A549 (cell line): ENCODE data around the gene GMDS. TPM values are rescaled to one million over a fixed set of nuclear protein-coding genes. Genes with fewer than 3 reads are reported as not detected.

Experiments used
- ATAC-seq, 2 experiments: fragments of 200-7000 bp in 1 of 2; fragments of >200 bp in 1 of 2; cut with Nextera tagmentation in 1 of 2; cut with Tn5 transposase in 1 of 2; 3 replicates each; pipeline versions ENCODE4 v1.8.0 to v1.9.1; 2018 to 2020; ENCODE audit warnings: mild to moderate bottlenecking in 1 of 2, moderate library complexity in 1 of 2
- CTCF ChIA-PET: fragments of 300-600 bp; sonication (Branson Sonifier 250); formaldehyde crosslinking; extraction: SDS; loops from one replicate; lab custom pipeline; 2021; ENCODE audit warnings: antibody characterized with exemption, inconsistent platforms; lab: Yijun Ruan, JAX
- POLR2A ChIA-PET: fragments of 350-600 bp; formaldehyde crosslinking; extraction: SDS; loops from one replicate; lab custom pipeline; 2021; ENCODE audit warnings: antibody characterized with exemption, inconsistent platforms; lab: Yijun Ruan, JAX
- DNase-seq, 2 experiments: peaks; one replicate each; pipeline versions ENCODE4 v3.0.0 to v3.0.0-alpha.2; 2011 to 2016; ENCODE audit warnings: low read depth in 1 of 2, low spot score in 1 of 2
- FAIRE-seq: peaks from 2 replicates; lab custom pipeline; 2011; peaks lifted over from hg19 to GRCh38; lab: Jason Lieb, UNC
- H3K27ac ChIP-seq, 2 experiments: fragments of >200 bp; sonication (Bioruptor Twin); formaldehyde crosslinking; 3 replicates each; pipeline ENCODE4 v1.5.1; 2016 to 2017
- H3K4me1 ChIP-seq: fragments of >200 bp; sonication (Bioruptor Twin); formaldehyde crosslinking; 3 replicates; pipeline ENCODE4 v1.6.1; 2016
- H3K4me2 ChIP-seq: fragments of >200 bp; sonication (Bioruptor Twin); formaldehyde crosslinking; 3 replicates; pipeline ENCODE4 v1.6.1; 2016
- H3K4me3 ChIP-seq: fragments of >200 bp; sonication (Bioruptor Twin); formaldehyde crosslinking; 3 replicates; pipeline ENCODE4 v1.5.1; 2016
- H3K9me3 ChIP-seq: fragments of >200 bp; sonication (Bioruptor Twin); formaldehyde crosslinking; 3 replicates; pipeline ENCODE4 v1.6.1; 2016
- BCL3 ChIP-seq: fragments of >200 bp; sonication (Bioruptor Twin); formaldehyde crosslinking; IDR thresholded peaks from 3 replicates; pipeline ENCODE4 v1.6.1; 2016
- BHLHE40 ChIP-seq: IDR thresholded peaks from 2 replicates; pipeline ENCODE4 v1.6.1; 2012; ENCODE audit warnings: low read depth, low read length, inconsistent platforms
- CEBPB ChIP-seq, 2 experiments: fragments of >200 bp in 1 of 2; sonication (Bioruptor Twin) in 1 of 2; formaldehyde crosslinking in 1 of 2; IDR thresholded peaks; 2 replicates each; pipeline ENCODE4 v1.6.1; 2012 to 2016
- CHD2 ChIP-seq: fragments of 150-350 bp; IDR thresholded peaks from 2 replicates; pipeline ENCODE4 v1.6.1; 2014; ENCODE audit warnings: low read length; ENCODE audit not compliant: partially characterized antibody
- EHF ChIP-seq: fragments of 250-450 bp; sonication (Bioruptor Pico); IDR thresholded peaks from 2 replicates; pipeline ENCODE4 v1.5.0; 2020; ENCODE audit warnings: mild to moderate bottlenecking
- EP300 ChIP-seq, 2 experiments: fragments of >200 bp; sonication (Bioruptor Twin); formaldehyde crosslinking; IDR thresholded peaks; 2 replicates in 1 of 2; 3 replicates in 1 of 2; pipeline ENCODE4 v1.6.1; 2016 to 2017
- FOSL2 ChIP-seq, 2 experiments: fragments of 450-650 bp in 1 of 2; fragments of >200 bp in 1 of 2; sonication (Bioruptor Twin) in 1 of 2; formaldehyde crosslinking; IDR thresholded peaks; 2 replicates each; pipeline versions ENCODE4 v1.5.0 to v1.6.1; 2016 to 2020; ENCODE audit warnings: mild to moderate bottlenecking in 1 of 2, moderate library complexity in 1 of 2
- FOXS1 ChIP-seq: fragments of 250-450 bp; sonication (Bioruptor Pico); IDR thresholded peaks from 2 replicates; pipeline ENCODE4 v1.5.0; 2020; ENCODE audit warnings: mild to moderate bottlenecking, moderate library complexity
- HDAC2 ChIP-seq: fragments of 200-600 bp; sonication (generic); IDR thresholded peaks from 2 replicates; pipeline ENCODE4 v1.6.1; 2016
- HEYL ChIP-seq: fragments of 250-450 bp; sonication (Bioruptor Pico); IDR thresholded peaks from 2 replicates; pipeline ENCODE4 v1.8.0; 2021; ENCODE audit warnings: mild to moderate bottlenecking, moderate library complexity
- HOXB13 ChIP-seq: fragments of 250-450 bp; sonication (Bioruptor Pico); IDR thresholded peaks from 2 replicates; pipeline ENCODE4 v1.5.0; 2020; ENCODE audit warnings: low read depth, mild to moderate bottlenecking, moderate library complexity
- KDM5A ChIP-seq: fragments of 200-600 bp; sonication (generic); IDR thresholded peaks from 2 replicates; pipeline ENCODE4 v1.6.1; 2016; ENCODE audit warnings: antibody characterized with exemption, mild to moderate bottlenecking
- MAZ ChIP-seq: fragments of 150-350 bp; IDR thresholded peaks from 2 replicates; pipeline ENCODE4 v1.6.1; 2014; ENCODE audit warnings: antibody characterized with exemption, low read depth, low read length, borderline replicate concordance
- NFE2L2 ChIP-seq: fragments of 150-350 bp; conservative IDR thresholded peaks from 2 replicates; pipeline ENCODE4 v1.6.1; 2014; ENCODE audit warnings: low read length
- NPAS2 ChIP-seq: fragments of 250-450 bp; sonication (Bioruptor Pico); IDR thresholded peaks from 2 replicates; pipeline ENCODE4 v1.8.0; 2022; ENCODE audit warnings: mild to moderate bottlenecking, moderate library complexity, borderline replicate concordance
- PHF8 ChIP-seq: fragments of 200-600 bp; sonication (generic); IDR thresholded peaks from 2 replicates; pipeline ENCODE4 v1.6.1; 2016; ENCODE audit warnings: low read depth, mild to moderate bottlenecking, antibody characterized with exemption, moderate library complexity, borderline replicate concordance
- POLR2A ChIP-seq: IDR thresholded peaks from 2 replicates; pipeline ENCODE4 v1.6.1; 2012; ENCODE audit warnings: mild to moderate bottlenecking, low read length
- POLR2AphosphoS2 ChIP-seq: conservative IDR thresholded peaks from 2 replicates; pipeline ENCODE4 v1.6.1; 2012; ENCODE audit warnings: low read length, improper control_type of control experiment, inconsistent platforms
- RNF2 ChIP-seq: fragments of 200-600 bp; sonication (generic); IDR thresholded peaks from 2 replicates; pipeline ENCODE4 v1.6.1; 2016; ENCODE audit warnings: low read depth, mild to moderate bottlenecking, antibody characterized with exemption, moderate library complexity, borderline replicate concordance
- SMC3 ChIP-seq: fragments of >200 bp; sonication (Bioruptor Twin); formaldehyde crosslinking; IDR thresholded peaks from 3 replicates; pipeline ENCODE4 v1.6.1; 2018; ENCODE audit warnings: inconsistent platforms
- TP53 ChIP-seq: fragments of 250-450 bp; sonication (Bioruptor Pico); IDR thresholded peaks from 2 replicates; pipeline ENCODE4 v1.5.0; 2021; ENCODE audit warnings: mild to moderate bottlenecking, moderate library complexity
- ZFP36 ChIP-seq: fragments of 450-650 bp; IDR thresholded peaks from 2 replicates; pipeline ENCODE4 v1.6.1; 2014; ENCODE audit warnings: borderline replicate concordance; ENCODE audit not compliant: partially characterized antibody
- ZSCAN20 ChIP-seq: fragments of 250-450 bp; sonication (Bioruptor Pico); IDR thresholded peaks from 2 replicates; pipeline ENCODE4 v1.8.0; 2022; ENCODE audit warnings: mild to moderate bottlenecking, moderate library complexity
- WGBS: methylation state at CpG from one replicate; pipeline ENCODE4 v1.1.6; 2017; ENCODE audit errors: missing lambda C conversion rate; 5-methylcytosine and 5-hydroxymethylcytosine counted together
- polyA minus RNA-seq: library from RNA; depleted of rRNA, polyadenylated mRNA; stranded (reverse); fragments of >200 nt; gene quantifications from 2 replicates; pipeline ENCODE4 v1.2.3, GENCODE V29; 2011; rRNA and poly(A)+ RNA removed
- polyA plus RNA-seq, 4 experiments: library from polyadenylated mRNA; depleted of rRNA in 3 of 4; stranded (reverse); fragments of >200 nt; fragmentation: RNase III in 1 of 4; extraction: RNeasy Plus Mini Kit Qiagen cat#74134 plus additional on column Dnase treatment in 1 of 4; gene quantifications; 2 replicates in 3 of 4; 3 replicates in 1 of 4; pipeline ENCODE4 v1.2.3, GENCODE V29; 2011 to 2017
- TF ChIP-seq, protein P1 (sequence below): fragments of 150-350 bp; IDR thresholded peaks from 2 replicates; pipeline ENCODE4 v1.6.1; 2014; ENCODE audit warnings: low read depth, mild to moderate bottlenecking, low read length

GMDS gene
- 10.4 and 12.4 TPM in 2 replicates for polyA plus RNA-seq (2011; rRNA removed)
- polyA plus RNA-seq (2012; cell fraction: cytosol; rRNA removed) = 5.7 and 5.9 TPM in 2 replicates
- polyA plus RNA-seq (2012; cell fraction: nucleus; rRNA removed) = 5.3 and 7.1 TPM in 2 replicates
- 9.9 to 12.1 TPM (median 10.7 TPM) in 3 replicates for polyA plus RNA-seq (2017; fragmentation: RNase III; extraction: RNeasy Plus Mini Kit Qiagen cat#74134 plus additional on column Dnase treatment)
- polyA minus RNA-seq = 4.0 and 5.0 TPM in 2 replicates

DNA sequence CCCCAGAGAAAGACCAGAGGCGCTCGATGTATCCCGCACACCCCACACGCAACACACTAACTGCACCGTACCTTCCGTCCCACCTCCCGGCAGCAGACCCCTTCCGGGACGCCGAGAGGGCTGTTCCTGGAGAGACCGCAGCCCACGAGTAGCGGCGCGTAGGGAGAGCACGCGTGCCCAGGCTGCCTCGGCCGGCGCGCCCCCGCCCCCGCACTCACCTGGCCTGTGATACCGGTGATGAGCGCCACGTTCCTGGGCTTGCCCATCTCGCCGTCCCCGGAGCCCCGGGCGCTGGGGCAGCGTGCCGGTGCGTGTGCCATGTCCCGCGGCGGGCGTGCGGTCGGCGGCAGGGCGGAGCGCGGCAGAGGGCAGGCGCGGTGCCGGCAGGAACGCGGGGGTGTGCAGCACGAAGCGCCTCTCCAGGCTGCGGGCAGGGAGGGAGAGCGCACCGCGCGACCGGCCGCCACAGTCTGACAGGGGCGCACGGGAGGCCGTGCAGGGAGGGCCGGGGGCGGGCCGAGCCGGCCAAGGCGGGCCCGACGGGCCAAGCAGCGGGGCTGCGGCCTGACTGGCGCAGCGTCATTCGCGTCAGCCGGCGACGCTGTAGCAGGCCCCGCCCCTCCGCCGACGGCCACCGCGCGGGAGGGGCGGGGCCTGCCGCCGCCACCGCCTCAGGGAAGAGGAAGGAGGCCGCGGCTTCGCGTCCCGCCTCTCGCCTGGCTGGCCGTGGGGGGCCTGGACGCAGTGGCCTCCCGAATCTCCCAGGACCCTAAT, at the start of gene GMDS:
GMDS (minus strand) TSS at position 503 of the 774 bp plus-strand sequence.
- H3K27ac ChIP-seq = peak within 1 kb of the TSS; percentile 79 to 92
- no peak for TF ChIP-seq ZFP36
- TF ChIP-seq POLR2A = peak; percentile 64
- ChIA-PET CTCF (no interaction called here), POLR2A (no interaction called here)
- WGBS = no CpG with 5 or more reads among the region's 97 CpGs
- peak; percentile 77 to 79 for DNase-seq
- peak; percentile 97 to 100 for ATAC-seq
- peak within 1 kb of the TSS; percentile 94 for H3K4me2 ChIP-seq
- peaks cover 4% of the 10 kb centered on the region; the same call in 2 of the 3 replicates for H3K4me1 ChIP-seq
- peak within 1 kb of the TSS; percentile 71 for H3K4me3 ChIP-seq
- H3K9me3 ChIP-seq = no peaks in the 10 kb centered on the region
- no peak for FAIRE-seq

DNA sequence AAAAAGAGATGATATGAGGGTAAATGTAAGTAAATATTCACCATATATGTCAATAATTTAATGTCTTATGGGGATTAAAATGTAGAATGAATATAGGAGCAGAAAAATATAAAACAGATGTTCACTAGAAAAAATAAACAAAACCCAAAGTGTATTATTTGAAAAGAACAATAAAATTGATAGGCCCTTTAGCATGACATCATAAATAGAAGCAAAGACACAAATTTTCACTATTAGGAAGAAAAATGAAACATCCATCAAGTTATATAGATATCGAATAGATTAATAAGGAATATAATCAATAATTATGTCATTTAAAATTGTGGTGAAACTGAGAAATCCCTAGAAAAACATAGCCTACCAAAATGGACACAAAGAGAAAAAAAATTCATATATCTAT, 40.1 kb upstream of the GMDS start:
- ATAC-seq = no peak
- no peak overlapping the region for H3K4me2 ChIP-seq
- TF ChIP-seq ZSCAN20 (no peak), FOSL2 (IDR thresholded peaks at IDR 0.05) (no peak), FOSL2 (CRISPR knock-in tag; IDR thresholded peaks at IDR 0.05) (no peak), EHF (CRISPR knock-in tag) (no peak), HDAC2 (no peak), NPAS2 (CRISPR knock-in tag) (no peak), RNF2 (no peak), PHF8 (no peak), BCL3 (no peak)
- TF ChIP-seq, protein P1, sequence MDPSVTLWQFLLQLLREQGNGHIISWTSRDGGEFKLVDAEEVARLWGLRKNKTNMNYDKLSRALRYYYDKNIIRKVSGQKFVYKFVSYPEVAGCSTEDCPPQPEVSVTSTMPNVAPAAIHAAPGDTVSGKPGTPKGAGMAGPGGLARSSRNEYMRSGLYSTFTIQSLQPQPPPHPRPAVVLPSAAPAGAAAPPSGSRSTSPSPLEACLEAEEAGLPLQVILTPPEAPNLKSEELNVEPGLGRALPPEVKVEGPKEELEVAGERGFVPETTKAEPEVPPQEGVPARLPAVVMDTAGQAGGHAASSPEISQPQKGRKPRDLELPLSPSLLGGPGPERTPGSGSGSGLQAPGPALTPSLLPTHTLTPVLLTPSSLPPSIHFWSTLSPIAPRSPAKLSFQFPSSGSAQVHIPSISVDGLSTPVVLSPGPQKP = no peak

GRCh38 chr6:2275892-2276242, 30.5 kb upstream of the GMDS start:
- H3K27ac ChIP-seq = no peak overlapping the region
- FAIRE-seq (no peak), DNase-seq (no peak), ATAC-seq (no peak)
- POLR2A ChIA-PET = no interaction called here
- no peak overlapping the region for H3K4me2 ChIP-seq
- no peak for TF ChIP-seq TP53 (CRISPR knock-in tag)
- no peak for TF ChIP-seq CEBPB (IDR thresholded peaks at IDR 0.05)
- no peak for TF ChIP-seq MAZ
- no peak for TF ChIP-seq POLR2A
- no peak for TF ChIP-seq FOSL2 (IDR thresholded peaks at IDR 0.05)
- no peak for TF ChIP-seq FOSL2 (CRISPR knock-in tag; IDR thresholded peaks at IDR 0.05)
- TF ChIP-seq BHLHE40 = no peak
- TF ChIP-seq SMC3 = no peak
- TF ChIP-seq NPAS2 (CRISPR knock-in tag) = no peak
- TF ChIP-seq EP300 (IDR thresholded peaks at IDR 0.05) = no peak
- TF ChIP-seq POLR2AphosphoS2 = no peak
- no peak for TF ChIP-seq ZSCAN20
- no peak for TF ChIP-seq KDM5A
- no peak for TF ChIP-seq FOXS1 (CRISPR knock-in tag)
- TF ChIP-seq HEYL (CRISPR knock-in tag) = no peak
- TF ChIP-seq BCL3 = no peak
- TF ChIP-seq PHF8 = no peak
- no peak for TF ChIP-seq CHD2
- no peak for TF ChIP-seq HOXB13
- no peak for TF ChIP-seq NFE2L2
- 86% methylated on average over 2 of the region's 2 CpGs for WGBS
- no peaks in the 10 kb centered on the region for H3K4me1 ChIP-seq
- CTCF ChIA-PET = interaction anchor here (0.5 kb wide), 1 partner anchor 24 kb away, joined by 3 read pairs; no protein-coding TSS in a partner anchor
- H3K9me3 ChIP-seq = no peaks in the 10 kb centered on the region
- no peak overlapping the region for H3K4me3 ChIP-seq

More for the DNA sequence above, 40.1 kb upstream of the GMDS start:
- DNase-seq (no peak), FAIRE-seq (no peak)
- Histone ChIP-seq H3K27ac (no peak overlapping the region), H3K4me1 (no peaks in the 10 kb centered on the region), H3K9me3 (peaks cover 8% of the 10 kb centered on the region; the same call in 2 of the 3 replicates), H3K4me3 (no peak overlapping the region)
- ChIA-PET POLR2A (no interaction called here), CTCF (no interaction called here)
- 83% methylated on average over 1 of the region's 1 CpG for WGBS
